ENCODE measurements around the gene ZBTB2. TPM values are rescaled to one million over a fixed set of nuclear protein-coding genes. Genes with fewer than 3 reads are reported as not detected.
A peak's percentile ranks its signal among the peaks of the same experiment; 100 is the strongest.

Gene ZBTB2
- total and polyA plus RNA-seq, 2 of the 4 experiments (the other 2 are of a cell fraction), result 11.8 to 17.7 TPM

- Histone ChIP-seq H3K18ac (ENCODE audit: low read depth, low read length) (no peak overlapping the region), H3K4ac (ENCODE audit: low read depth, low read length) (no peak overlapping the region), H3K23ac (ENCODE audit: low read depth, low read length) (no peak overlapping the region), H2BK5ac (ENCODE audit: low read depth, low read length, poor library complexity, severe bottlenecking) (no peak overlapping the region), H3K9ac (ENCODE audit: low read depth, low read length) (no peak overlapping the region), H3K27me3 (ENCODE audit: control insufficient read depth, insufficient read depth, low read length) (no peaks in the 10 kb centered on the region), H4K8ac (ENCODE audit: low read depth in 2 of 2, low read length in 2 of 2) (no peak overlapping the region), H2AK5ac (ENCODE audit: low read depth, low read length) (no peak overlapping the region), H3K4me2 (ENCODE audit: low read depth, low read length) (no peak overlapping the region), H4K20me1 (ENCODE audit: insufficient read depth, low read length) (peaks cover 5% of the 10 kb centered on the region; the same call in 1 of the 2 replicates), H3K79me1 (ENCODE audit: low read depth in 1 of 2, low read length in 2 of 2) (peaks cover 6 to 15% of the 10 kb centered on the region in 2 experiments; a peak in 3 of 4 replicates), H3K14ac (replicated peaks; ENCODE audit: low read depth, low read length) (no peak overlapping the region), H4K5ac (ENCODE audit: low read depth, low read length) (no peak overlapping the region), H2BK20ac (ENCODE audit: low read depth, low read length) (no peak overlapping the region), H3K9me1 (ENCODE audit: insufficient read depth, low read length) (peaks cover 5% of the 10 kb centered on the region), H3K56ac (ENCODE audit: extremely low read depth, insufficient read depth, low read length) (no peak overlapping the region), H2BK15ac (ENCODE audit: low read depth, low read length) (no peak overlapping the region), H2AK9ac (replicated peaks; ENCODE audit: low read depth, low read length, poor library complexity) (peak overlapping the region; percentile 51), H2BK120ac (ENCODE audit: low read depth, low read length) (no peak overlapping the region), H3K36me3 (ENCODE audit: control insufficient read depth, insufficient read depth, low read length) (no peaks in the 10 kb centered on the region), H3K4me1 (ENCODE audit: control insufficient read depth, insufficient read depth, low read length) (peaks cover 10% of the 10 kb centered on the region), H4K91ac (ENCODE audit: insufficient read depth, low read depth, low read length) (no peak overlapping the region), H3K4me3 (ENCODE audit: insufficient read depth, low read depth, low read length) (no peak overlapping the region), H3K9me3 (ENCODE audit: control insufficient read depth, insufficient read depth, low read length) (no peaks in the 10 kb centered on the region), H2AFZ (replicated peaks; ENCODE audit: low read length, poor library complexity) (no peak overlapping the region), H3K27ac (ENCODE audit: insufficient read depth, low read length) (no peak overlapping the region)
- ChIA-PET POLR2A (ENCODE audit: unreplicated experiment) (no interaction called here), CTCF (interaction anchor here (4.4 kb wide), 1 partner anchor 432 kb away, joined by 55 read pairs; no protein-coding TSS in a partner anchor)
- 100% methylated on average over 2 of the region's 9 CpGs; no CpG with 5 or more reads in 1 of the 2 experiments for WGBS, 2 experiments (ENCODE audit: extremely low coverage in 2 of 2, insufficient read length in 1 of 2)
- TF ChIP-seq, protein P1, sequence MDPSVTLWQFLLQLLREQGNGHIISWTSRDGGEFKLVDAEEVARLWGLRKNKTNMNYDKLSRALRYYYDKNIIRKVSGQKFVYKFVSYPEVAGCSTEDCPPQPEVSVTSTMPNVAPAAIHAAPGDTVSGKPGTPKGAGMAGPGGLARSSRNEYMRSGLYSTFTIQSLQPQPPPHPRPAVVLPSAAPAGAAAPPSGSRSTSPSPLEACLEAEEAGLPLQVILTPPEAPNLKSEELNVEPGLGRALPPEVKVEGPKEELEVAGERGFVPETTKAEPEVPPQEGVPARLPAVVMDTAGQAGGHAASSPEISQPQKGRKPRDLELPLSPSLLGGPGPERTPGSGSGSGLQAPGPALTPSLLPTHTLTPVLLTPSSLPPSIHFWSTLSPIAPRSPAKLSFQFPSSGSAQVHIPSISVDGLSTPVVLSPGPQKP (IDR thresholded peaks at IDR 0.05; ENCODE audit: borderline replicate concordance, low read depth, low read length), result no peak
- no peak for TF ChIP-seq MAZ (IDR thresholded peaks at IDR 0.05; ENCODE audit: borderline replicate concordance, low read depth, low read length)
- no peak for TF ChIP-seq POLR2A (IDR thresholded peaks at IDR 0.05; ENCODE audit: low read depth, low read length)
- TF ChIP-seq RFX5 (IDR thresholded peaks at IDR 0.05; ENCODE audit: low read depth, low read length), result no peak
- no peak for TF ChIP-seq CTCF (conservative IDR thresholded peaks at IDR 0.05; ENCODE audit: low read depth, low read length)
- TF ChIP-seq FOS (IDR thresholded peaks at IDR 0.05; ENCODE audit: low read depth, low read length), result no peak
- TF ChIP-seq CEBPB (IDR thresholded peaks at IDR 0.05; ENCODE audit: low read depth, low read length), result no peak
- no peak for TF ChIP-seq RAD21 (IDR thresholded peaks at IDR 0.05; ENCODE audit: low read length)
- TF ChIP-seq RCOR1 (IDR thresholded peaks at IDR 0.05; ENCODE audit: insufficient replicate concordance, low read length), result no peak
- no peak for TF ChIP-seq CHD1 (IDR thresholded peaks at IDR 0.05; ENCODE audit: low read depth, low read length)
- TF ChIP-seq MAFK (IDR thresholded peaks at IDR 0.05; ENCODE audit: low read depth, low read length), result no peak
- TF ChIP-seq, protein P2, sequence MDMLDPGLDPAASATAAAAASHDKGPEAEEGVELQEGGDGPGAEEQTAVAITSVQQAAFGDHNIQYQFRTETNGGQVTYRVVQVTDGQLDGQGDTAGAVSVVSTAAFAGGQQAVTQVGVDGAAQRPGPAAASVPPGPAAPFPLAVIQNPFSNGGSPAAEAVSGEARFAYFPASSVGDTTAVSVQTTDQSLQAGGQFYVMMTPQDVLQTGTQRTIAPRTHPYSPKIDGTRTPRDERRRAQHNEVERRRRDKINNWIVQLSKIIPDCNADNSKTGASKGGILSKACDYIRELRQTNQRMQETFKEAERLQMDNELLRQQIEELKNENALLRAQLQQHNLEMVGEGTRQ (IDR thresholded peaks at IDR 0.05; ENCODE audit: low read depth, low read length), result no peak
- no peak for TF ChIP-seq NFE2L2 (IDR thresholded peaks at IDR 0.05; ENCODE audit: low read depth, low read length)
- TF ChIP-seq MXI1 (IDR thresholded peaks at IDR 0.05; ENCODE audit: borderline replicate concordance, low read depth, low read length), result no peak
- TF ChIP-seq BHLHE40 (IDR thresholded peaks at IDR 0.05; ENCODE audit: low read depth, low read length), result no peak
- no peak for TF ChIP-seq SMC3 (IDR thresholded peaks at IDR 0.05; ENCODE audit: low read depth, low read length)
- in situ Hi-C loops (cut with MboI; ENCODE audit: low sequenced_read_pairs) (loop anchor here (5.0 to 10.0 kb wide), 2 partner anchors 310 to 498 kb away; no protein-coding TSS in a partner anchor), dilution Hi-C loops (cut with HindIII; ENCODE audit: low sequenced_read_pairs, unreplicated experiment) (no loop called here), intact Hi-C loops (cut with micrococcal nuclease) (no loop called here)
- DNase-seq (no peak), ATAC-seq (ENCODE audit: low read depth) (no peak)
- no TSS peak for BruUV-seq (replicated peaks)
Observed at GRCh38 chr6:151322570-151322969, 68.8 kb downstream of the ZBTB2 start.

Measured in IMR-90 (cell line).